Body of pancreas (tissue), 4 donors: ENCODE data around the gene TAF6L. TPM values are rescaled to one million over a fixed set of nuclear protein-coding genes. Genes with fewer than 3 reads are reported as not detected.
A peak's percentile ranks its signal among the peaks of the same experiment; 100 is the strongest.

ENCODE experiments used
- ATAC-seq: fragments of 150-250 bp; one replicate; pipeline ENCODE4 v1.9.1; 2016
- DNase-seq, 4 donors: peaks; one replicate each; pipeline ENCODE4 v3.0.0-alpha.2; 2019
- H3K27ac ChIP-seq, 4 donors: fragments of 200-600 bp; sonication (generic); 1 replicate in 3 of 4; 2 replicates in 1 of 4; pipeline versions ENCODE4 v1.5.1 to v1.6.1; 2016 to 2019; ENCODE audit warnings: mild to moderate bottlenecking in 1 of 4, mixed read lengths in 1 of 4, moderate library complexity in 1 of 4
- H3K27me3 ChIP-seq, 2 donors: fragments of 200-600 bp; sonication (generic); one replicate each; pipeline ENCODE4 v1.6.0; 2016; ENCODE audit warnings: mild to moderate bottlenecking in 1 of 2
- H3K36me3 ChIP-seq, 2 donors: fragments of 200-600 bp; sonication (generic); replicated peaks in 1 of 2; 2 replicates each; pipeline ENCODE4 v1.5.1; 2016; ENCODE audit warnings: low read depth in 2 of 2; ENCODE audit not compliant: insufficient read depth in 1 of 2
- H3K4me1 ChIP-seq: fragments of 200-600 bp; sonication (generic); one replicate; pipeline ENCODE4 v1.6.0; 2016
- H3K4me3 ChIP-seq, 2 donors: fragments of 200-600 bp; sonication (generic); 1 replicate in 1 of 2; 2 replicates in 1 of 2; pipeline ENCODE4 v1.5.1; 2016 to 2019
- H3K9me3 ChIP-seq, 3 donors: fragments of 200-600 bp; sonication (generic); 1 replicate in 2 of 3; 2 replicates in 1 of 3; pipeline ENCODE4 v1.5.1; 2016
- POLR2A ChIP-seq, 3 donors: fragments of 450-650 bp; IDR thresholded peaks; one replicate each; pipeline ENCODE4 v1.6.1; 2016; ENCODE audit warnings: antibody characterized with exemption in 3 of 3, mild to moderate bottlenecking in 2 of 3
- WGBS, 2 donors: methylation state at CpG; one replicate each; pipeline ENCODE4 v1.1.5; 2017; 5-methylcytosine and 5-hydroxymethylcytosine counted together
- intact Hi-C: fragments of 100-400 bp; cut with DNase I; formaldehyde crosslinking; loops from one replicate; pipeline ENCODE4 v1.15.1; 2023
- microRNA-seq, 2 donors: library from miRNA; unstranded; fragments of <30 nt; microRNA quantifications; one replicate each; pipeline ENCODE4, GENCODE V29; 2016; ENCODE audit warnings: borderline number of aligned reads in 2 of 2, borderline replicate concordance in 2 of 2
- small RNA-seq: library from RNA; depleted of rRNA; stranded (forward); fragments of <200 nt; gene quantifications from one replicate; pipeline ENCODE3, GENCODE V24; 2016
- total RNA-seq, 2 donors: library from RNA; depleted of rRNA; stranded (reverse); fragments of >200 nt; gene quantifications; one replicate each; pipeline ENCODE4 v1.1.0, GENCODE V29; 2016
- TF ChIP-seq, protein P1 (sequence below), 7 experiments: fragments of 450-650 bp in 4 of 7; fragments of 200-600 bp in 3 of 7; sonication (generic) in 3 of 7; IDR thresholded peaks; one replicate each; pipeline ENCODE4 v1.5.1; 2016 to 2019; ENCODE audit warnings: antibody characterized with exemption in 7 of 7

TAF6L gene
- total RNA-seq, 2 donors from 2014 or later = 23.9 to 39.9 TPM

GRCh38 chr11:62830904-62831519 lies 59.8 kb downstream of the TAF6L start:
- Histone ChIP-seq H3K9me3 (no peaks in the 10 kb centered on the region), H3K27me3 (no peaks in the 10 kb centered on the region), H3K4me3 (peak overlapping the region; percentile 69 to 73), H3K4me1 (peaks cover 36% of the 10 kb centered on the region), H3K36me3 (peaks cover 0 to 18% of the 10 kb centered on the region in 2 donors), H3K27ac (peak overlapping the region; percentile 95 to 99 (median 99))
- TF ChIP-seq, protein P1, sequence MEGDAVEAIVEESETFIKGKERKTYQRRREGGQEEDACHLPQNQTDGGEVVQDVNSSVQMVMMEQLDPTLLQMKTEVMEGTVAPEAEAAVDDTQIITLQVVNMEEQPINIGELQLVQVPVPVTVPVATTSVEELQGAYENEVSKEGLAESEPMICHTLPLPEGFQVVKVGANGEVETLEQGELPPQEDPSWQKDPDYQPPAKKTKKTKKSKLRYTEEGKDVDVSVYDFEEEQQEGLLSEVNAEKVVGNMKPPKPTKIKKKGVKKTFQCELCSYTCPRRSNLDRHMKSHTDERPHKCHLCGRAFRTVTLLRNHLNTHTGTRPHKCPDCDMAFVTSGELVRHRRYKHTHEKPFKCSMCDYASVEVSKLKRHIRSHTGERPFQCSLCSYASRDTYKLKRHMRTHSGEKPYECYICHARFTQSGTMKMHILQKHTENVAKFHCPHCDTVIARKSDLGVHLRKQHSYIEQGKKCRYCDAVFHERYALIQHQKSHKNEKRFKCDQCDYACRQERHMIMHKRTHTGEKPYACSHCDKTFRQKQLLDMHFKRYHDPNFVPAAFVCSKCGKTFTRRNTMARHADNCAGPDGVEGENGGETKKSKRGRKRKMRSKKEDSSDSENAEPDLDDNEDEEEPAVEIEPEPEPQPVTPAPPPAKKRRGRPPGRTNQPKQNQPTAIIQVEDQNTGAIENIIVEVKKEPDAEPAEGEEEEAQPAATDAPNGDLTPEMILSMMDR (IDR thresholded peaks at IDR 0.05) = no peak
- TF ChIP-seq POLR2A (IDR thresholded peaks at IDR 0.05) = no peak
- intact Hi-C loops = no loop called here
- DNase-seq (peak in 2 of 4 donors; percentile 17 to 19), ATAC-seq (no peak)
- 0% methylated on average over 2 to 33 of the region's 33 CpGs for WGBS, 2 donors

- TF ChIP-seq, protein P1 (IDR thresholded peaks at IDR 0.05) = no peak
- TF ChIP-seq POLR2A (IDR thresholded peaks at IDR 0.05) = peak; percentile 85 to 97 (median 97)
- Histone ChIP-seq H3K4me1 (peaks cover 36% of the 10 kb centered on the region), H3K36me3 (peaks cover 0 to 16% of the 10 kb centered on the region in 2 donors), H3K9me3 (no peaks in the 10 kb centered on the region), H3K27ac (peak within 1 kb of the TSS; percentile 95 to 99 (median 99)), H3K27me3 (no peaks in the 10 kb centered on the region), H3K4me3 (peak within 1 kb of the TSS; percentile 69 to 73)
- DNase-seq (peak; percentile 100), ATAC-seq (peak; percentile 97)
- 0 to 1% methylated on average over 6 to 64 of the region's 65 CpGs for WGBS, 2 donors
- intact Hi-C loops = no loop called here
Observed at GRCh38 chr11:62831520-62832335, 60.5 kb downstream of the TAF6L start, which contains the start of gene STX5. Gene STX5 (minus strand): TSS chr11:62832051. CDS start chr11:62831243, 808 bp downstream.

- peak within 1 kb of the TSS; percentile 69 to 73 for H3K4me3 ChIP-seq
- H3K27ac ChIP-seq = peak within 1 kb of the TSS; percentile 95 to 99 (median 99)
- DNase-seq (peak; percentile 41 to 55 (median 46)), ATAC-seq (peak; percentile 21)
- H3K36me3 ChIP-seq = peaks cover 0 to 12% of the 10 kb centered on the region in 2 donors
- TF ChIP-seq, protein P1 (IDR thresholded peaks at IDR 0.05) = peak in 1 of 7 experiments; percentile 5
- TF ChIP-seq POLR2A (IDR thresholded peaks at IDR 0.05) = no peak
- intact Hi-C loops = no loop called here
- WGBS, 2 donors = 6 to 11% methylated on average over 17 to 40 of the region's 40 CpGs
- no peaks in the 10 kb centered on the region for H3K9me3 ChIP-seq
- H3K4me1 ChIP-seq = peaks cover 37% of the 10 kb centered on the region
- H3K27me3 ChIP-seq = no peaks in the 10 kb centered on the region
Observed at GRCh38 chr11:62832336-62833234, 61.4 kb downstream of the TAF6L start, which contains the start of gene TEX54. Gene TEX54 (minus strand): TSS chr11:62832841.

DNA sequence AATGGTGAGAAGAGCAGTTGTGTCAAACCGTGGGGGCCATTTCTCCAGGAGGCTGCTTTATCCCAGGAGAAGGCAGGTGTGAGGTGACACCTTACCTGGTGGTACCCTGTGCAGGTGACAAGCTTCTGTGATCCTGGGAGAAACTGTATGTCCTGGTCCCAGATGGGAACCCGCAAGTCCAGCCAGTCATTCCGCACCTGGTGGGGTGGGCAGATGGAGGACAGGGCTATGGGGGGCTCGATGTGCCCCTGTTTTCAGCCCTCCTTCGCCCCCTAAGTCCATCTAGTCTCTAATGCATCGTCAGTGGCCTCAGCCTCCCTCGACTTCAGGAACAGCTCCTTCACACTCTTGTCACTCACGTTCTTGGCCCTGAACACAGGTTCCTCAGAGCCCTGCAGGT lies 64.1 kb downstream of the TAF6L start:
- no peak overlapping the region for H3K27ac ChIP-seq
- intact Hi-C loops = no loop called here
- H3K27me3 ChIP-seq = no peaks in the 10 kb centered on the region
- H3K36me3 ChIP-seq = peaks cover 0 to 12% of the 10 kb centered on the region in 2 donors
- no peak for TF ChIP-seq POLR2A (IDR thresholded peaks at IDR 0.05)
- TF ChIP-seq, protein P1 (IDR thresholded peaks at IDR 0.05) = no peak
- H3K4me1 ChIP-seq = peaks cover 39% of the 10 kb centered on the region
- no peaks in the 10 kb centered on the region for H3K9me3 ChIP-seq
- WGBS, 2 donors = 72 to 78% methylated on average over 7 to 8 of the region's 8 CpGs
- no peak overlapping the region for H3K4me3 ChIP-seq
- ATAC-seq (no peak), DNase-seq (no peak)

Small RNA genes lying within 50 kb of the gene (microRNA-seq; reads per million reads assigned to microRNA genes)
- gene MIR6514 = 0 reads per million in 2 donors
- gene MIR6748 = 0 reads per million in 2 donors

Small RNA genes lying within 50 kb of the gene (small RNA-seq; reads per million reads assigned to genes)
- 2.0 reads per million, percentile 69 among the genes with 10 or more reads in this experiment for gene MIR6514
- not detected for gene RNU6-118P

Other genes with a start within 250 kb of the TAF6L start
- 100 to 1,000 TPM; 168 to 241 TPM for gene AHNAK, start 224.6 kb upstream of the TAF6L start, total RNA-seq
- 1,000 to 10,000 TPM in 1 of 2 donors, 100 to 1,000 TPM in 1; 893 to 1,161 TPM for gene EEF1G, start 197.5 kb upstream of the TAF6L start, total RNA-seq
- gene TUT1, start 179.9 kb upstream of the TAF6L start, total RNA-seq = 10 to 100 TPM; 10.1 to 11.2 TPM
- gene MTA2, start 169.5 kb upstream of the TAF6L start, total RNA-seq = 10 to 100 TPM; 26.2 to 29.3 TPM
- gene EML3, start 158.6 kb upstream of the TAF6L start, total RNA-seq = 10 to 100 TPM; 31.4 to 69.9 TPM
- 1 to 10 TPM; 1.8 to 4.0 TPM for gene ROM1, start 158.1 kb upstream of the TAF6L start, total RNA-seq
- 10 to 100 TPM; 17.1 to 63.0 TPM for gene B3GAT3, start 149.4 kb upstream of the TAF6L start, total RNA-seq
- 10 to 100 TPM; 62.3 to 64.9 TPM for gene GANAB, start 124.8 kb upstream of the TAF6L start, total RNA-seq
- 10 to 100 TPM; 11.4 to 21.1 TPM for gene INTS5, start 118.1 kb upstream of the TAF6L start, total RNA-seq
- 10 to 100 TPM; 18.2 to 24.4 TPM for gene C11orf98, start 106.2 kb upstream of the TAF6L start, total RNA-seq
- gene CSKMT, start 106.1 kb upstream of the TAF6L start, total RNA-seq = 100 to 1,000 TPM in 1 of 2 donors, 1 to 10 TPM in 1; 5.4 to 110 TPM
- 10 to 100 TPM; 10.4 to 12.9 TPM for gene UQCC3, start 99.7 kb upstream of the TAF6L start, total RNA-seq
- gene LBHD1, start 99.1 kb upstream of the TAF6L start, total RNA-seq = 1 to 10 TPM; 4.9 to 5.6 TPM
- gene UBXN1, start 92.3 kb upstream of the TAF6L start, total RNA-seq = 100 to 1,000 TPM; 129 to 204 TPM
- gene LRRN4CL, start 81.9 kb upstream of the TAF6L start, total RNA-seq = 1 to 10 TPM; 3.1 to 4.6 TPM
- 100 to 1,000 TPM in 1 of 2 donors, 10 to 100 TPM in 1; 44.6 to 248 TPM for gene BSCL2, start 64.0 kb upstream of the TAF6L start, total RNA-seq
- gene GNG3, start 63.7 kb upstream of the TAF6L start, total RNA-seq = 1 to 10 TPM in 1 of 2 donors, not detected in 1; 1.0 TPM
- 10 to 100 TPM; 19.1 to 20.5 TPM for gene HNRNPUL2, start 43.9 kb upstream of the TAF6L start, total RNA-seq
- gene TTC9C, start 42.9 kb upstream of the TAF6L start, total RNA-seq = 10 to 100 TPM; 12.5 to 18.5 TPM
- 1 to 10 TPM; 3.9 to 4.0 TPM for gene ZBTB3, start 17.2 kb upstream of the TAF6L start, total RNA-seq
- gene POLR2G, start 9.8 kb upstream of the TAF6L start, total RNA-seq = 10 to 100 TPM; 19.2 to 35.9 TPM
- gene TMEM179B, start 16.0 kb downstream of the TAF6L start, total RNA-seq = 10 to 100 TPM; 40.9 to 41.8 TPM
- 10 to 100 TPM in 1 of 2 donors, 1 to 10 TPM in 1; 6.2 to 29.0 TPM for gene TMEM223, start 20.6 kb downstream of the TAF6L start, total RNA-seq
- gene NXF1, start 34.0 kb downstream of the TAF6L start, total RNA-seq = 100 to 1,000 TPM in 1 of 2 donors, 10 to 100 TPM in 1; 49.8 to 108 TPM
- gene STX5, start 60.7 kb downstream of the TAF6L start, total RNA-seq = 10 to 100 TPM; 20.1 to 23.6 TPM
- gene TEX54, start 61.4 kb downstream of the TAF6L start, total RNA-seq = not detected
- 10 to 100 TPM; 15.8 to 40.0 TPM for gene WDR74, start 68.2 kb downstream of the TAF6L start, total RNA-seq
- 100 to 1,000 TPM in 1 of 2 donors, 10 to 100 TPM in 1; 75.5 to 108 TPM for gene SLC3A2, start 109.5 kb downstream of the TAF6L start, total RNA-seq
- gene CHRM1, start 150.0 kb downstream of the TAF6L start, total RNA-seq = not detected
- gene SLC22A6, start 213.6 kb downstream of the TAF6L start, total RNA-seq = not detected
- not detected for gene SLC22A8, start 244.4 kb downstream of the TAF6L start, total RNA-seq